ENCODE results near the gene KCND2.
"Not testable (repeated sequence)": the region's sequence is repeated elsewhere in the genome, so short reads cannot be mapped to it uniquely, and the experiment has no call there.

KCND2 gene

DNA sequence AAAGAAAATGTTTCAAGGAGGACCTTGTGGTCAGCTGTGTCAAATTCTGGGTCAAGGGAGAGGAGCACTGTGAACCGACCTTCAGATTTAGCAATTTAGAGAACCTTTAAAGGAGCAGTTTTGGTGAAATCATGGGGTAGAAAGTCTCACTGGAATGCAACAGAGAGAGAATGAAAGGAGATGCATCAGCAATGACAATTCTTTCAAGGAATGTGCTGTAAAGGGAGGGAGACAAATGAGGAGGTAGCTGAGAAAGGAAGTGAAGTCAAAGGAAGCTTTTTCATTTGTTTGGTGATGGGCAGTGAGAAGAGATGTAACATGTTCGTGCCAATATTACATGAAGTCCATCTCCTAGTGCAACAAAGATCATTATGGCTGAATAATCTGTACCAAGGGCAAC lies 418.9 kb downstream of the KCND2 start:
- H3K4me2 ChIP-seq (ENCODE audit: low read length) = no peak overlapping the region
- no peak overlapping the region for H3K4me3 ChIP-seq (ENCODE audit: low read depth, low read length, poor library complexity, severe bottlenecking)
- no peaks in the 10 kb centered on the region for H3F3A ChIP-seq (ENCODE audit: insufficient read depth, low read length)
- no peaks in the 10 kb centered on the region for H4K20me1 ChIP-seq (ENCODE audit: insufficient read depth, low read length)
- no peaks in the 10 kb centered on the region for H3K36me3 ChIP-seq (ENCODE audit: insufficient read depth, low read length)
- no peak overlapping the region for H3K27ac ChIP-seq (ENCODE audit: low read depth, low read length, poor library complexity, severe bottlenecking)
- H3K9me2 ChIP-seq (ENCODE audit: low read depth, low read length) = no peaks in the 10 kb centered on the region
- H3K79me2 ChIP-seq (ENCODE audit: insufficient read depth, low read length) = no peaks in the 10 kb centered on the region
- H3K9ac ChIP-seq (ENCODE audit: low read length) = no peak overlapping the region
- H3K9me3 ChIP-seq (ENCODE audit: low read length) = no peaks in the 10 kb centered on the region
- no peak overlapping the region for H2AFZ ChIP-seq (ENCODE audit: low read length)
- H3K27me3 ChIP-seq (ENCODE audit: insufficient read depth, low read length) = no peaks in the 10 kb centered on the region
- no peak for TF ChIP-seq EZH2 (IDR thresholded peaks at IDR 0.05; ENCODE audit: borderline replicate concordance, low read length)
- TF ChIP-seq, protein P1, sequence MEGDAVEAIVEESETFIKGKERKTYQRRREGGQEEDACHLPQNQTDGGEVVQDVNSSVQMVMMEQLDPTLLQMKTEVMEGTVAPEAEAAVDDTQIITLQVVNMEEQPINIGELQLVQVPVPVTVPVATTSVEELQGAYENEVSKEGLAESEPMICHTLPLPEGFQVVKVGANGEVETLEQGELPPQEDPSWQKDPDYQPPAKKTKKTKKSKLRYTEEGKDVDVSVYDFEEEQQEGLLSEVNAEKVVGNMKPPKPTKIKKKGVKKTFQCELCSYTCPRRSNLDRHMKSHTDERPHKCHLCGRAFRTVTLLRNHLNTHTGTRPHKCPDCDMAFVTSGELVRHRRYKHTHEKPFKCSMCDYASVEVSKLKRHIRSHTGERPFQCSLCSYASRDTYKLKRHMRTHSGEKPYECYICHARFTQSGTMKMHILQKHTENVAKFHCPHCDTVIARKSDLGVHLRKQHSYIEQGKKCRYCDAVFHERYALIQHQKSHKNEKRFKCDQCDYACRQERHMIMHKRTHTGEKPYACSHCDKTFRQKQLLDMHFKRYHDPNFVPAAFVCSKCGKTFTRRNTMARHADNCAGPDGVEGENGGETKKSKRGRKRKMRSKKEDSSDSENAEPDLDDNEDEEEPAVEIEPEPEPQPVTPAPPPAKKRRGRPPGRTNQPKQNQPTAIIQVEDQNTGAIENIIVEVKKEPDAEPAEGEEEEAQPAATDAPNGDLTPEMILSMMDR (IDR thresholded peaks at IDR 0.05; ENCODE audit: low read length) = no peak
- H3K4me1 ChIP-seq (ENCODE audit: insufficient read depth, low read length, severe bottlenecking) = no peaks in the 10 kb centered on the region

- Histone ChIP-seq H3K4me3 (ENCODE audit: low read depth, low read length, poor library complexity, severe bottlenecking) (no peak overlapping the region), H3K36me3 (ENCODE audit: insufficient read depth, low read length) (no peaks in the 10 kb centered on the region), H3K27me3 (ENCODE audit: insufficient read depth, low read length) (no peaks in the 10 kb centered on the region), H3K9ac (ENCODE audit: low read length) (no peak overlapping the region), H3F3A (ENCODE audit: insufficient read depth, low read length) (no peaks in the 10 kb centered on the region), H3K9me3 (ENCODE audit: low read length) (no peaks in the 10 kb centered on the region), H3K9me2 (ENCODE audit: low read depth, low read length) (no peaks in the 10 kb centered on the region), H3K4me1 (ENCODE audit: insufficient read depth, low read length, severe bottlenecking) (no peaks in the 10 kb centered on the region), H2AFZ (ENCODE audit: low read length) (no peak overlapping the region), H3K27ac (ENCODE audit: low read depth, low read length, poor library complexity, severe bottlenecking) (no peak overlapping the region), H4K20me1 (ENCODE audit: insufficient read depth, low read length) (no peaks in the 10 kb centered on the region), H3K79me2 (ENCODE audit: insufficient read depth, low read length) (no peaks in the 10 kb centered on the region), H3K4me2 (ENCODE audit: low read length) (no peak overlapping the region)
- TF ChIP-seq, protein P1 (IDR thresholded peaks at IDR 0.05; ENCODE audit: low read length) = no peak
- TF ChIP-seq EZH2 (IDR thresholded peaks at IDR 0.05; ENCODE audit: borderline replicate concordance, low read length) = no peak
Observed at GRCh38 chr7:120695848-120696247, 422.9 kb downstream of the KCND2 start.

- Histone ChIP-seq H3K79me2 (ENCODE audit: insufficient read depth, low read length) (no peaks in the 10 kb centered on the region), H4K20me1 (ENCODE audit: insufficient read depth, low read length) (no peaks in the 10 kb centered on the region), H3K4me3 (ENCODE audit: low read depth, low read length, poor library complexity, severe bottlenecking) (no peak overlapping the region), H2AFZ (ENCODE audit: low read length) (no peak overlapping the region), H3K4me1 (ENCODE audit: insufficient read depth, low read length, severe bottlenecking) (no peaks in the 10 kb centered on the region), H3K27ac (ENCODE audit: low read depth, low read length, poor library complexity, severe bottlenecking) (no peak overlapping the region), H3K9me2 (ENCODE audit: low read depth, low read length) (no peaks in the 10 kb centered on the region), H3K27me3 (ENCODE audit: insufficient read depth, low read length) (no peaks in the 10 kb centered on the region), H3K9ac (ENCODE audit: low read length) (no peak overlapping the region), H3K4me2 (ENCODE audit: low read length) (no peak overlapping the region), H3F3A (ENCODE audit: insufficient read depth, low read length) (no peaks in the 10 kb centered on the region), H3K36me3 (ENCODE audit: insufficient read depth, low read length) (no peaks in the 10 kb centered on the region), H3K9me3 (ENCODE audit: low read length) (no peaks in the 10 kb centered on the region)
- TF ChIP-seq EZH2 (IDR thresholded peaks at IDR 0.05; ENCODE audit: borderline replicate concordance, low read length) = no peak
- TF ChIP-seq, protein P1 (IDR thresholded peaks at IDR 0.05; ENCODE audit: low read length) = no peak
Observed at GRCh38 chr7:120700796-120701195, 427.8 kb downstream of the KCND2 start.

- not testable (repeated sequence) for H3F3A ChIP-seq (ENCODE audit: insufficient read depth, low read length); H3K36me3 ChIP-seq (ENCODE audit: insufficient read depth, low read length); H3K4me2 ChIP-seq (ENCODE audit: low read length); H3K27me3 ChIP-seq (ENCODE audit: insufficient read depth, low read length); H3K4me1 ChIP-seq (ENCODE audit: insufficient read depth, low read length, severe bottlenecking); H3K9ac ChIP-seq (ENCODE audit: low read length); H3K79me2 ChIP-seq (ENCODE audit: insufficient read depth, low read length); H2AFZ ChIP-seq (ENCODE audit: low read length); H3K4me3 ChIP-seq (ENCODE audit: low read depth, low read length, poor library complexity, severe bottlenecking); H3K9me2 ChIP-seq (ENCODE audit: low read depth, low read length); H3K27ac ChIP-seq (ENCODE audit: low read depth, low read length, poor library complexity, severe bottlenecking); H4K20me1 ChIP-seq (ENCODE audit: insufficient read depth, low read length); H3K9me3 ChIP-seq (ENCODE audit: low read length)
Observed at GRCh38 chr7:120702408-120702807, 429.4 kb downstream of the KCND2 start.
